ENCODE data around the gene FIGLA. TPM values are rescaled to one million over a fixed set of nuclear protein-coding genes. Genes with fewer than 3 reads are reported as not detected.

FIGLA gene
- total and polyA plus RNA-seq, 2 donors (not counting 1 experiment from before 2014, with no cell fraction given), result not detected

GRCh38 chr2:70738159-70738558, 52.3 kb downstream of the FIGLA start:
- Mint-ChIP-seq H3K9me3 (ENCODE audit: insufficient read depth) (peaks cover 3% of the 10 kb centered on the region), H3K4me1 (peaks cover 27% of the 10 kb centered on the region), H3K4me3 (no peak overlapping the region), H3K27ac (no peak overlapping the region), H3K27me3 (peaks cover 7% of the 10 kb centered on the region)
- Histone ChIP-seq H3K9ac (ENCODE audit: low read length) (no peak overlapping the region), H3K79me2 (ENCODE audit: control insufficient read depth, insufficient read depth, low read length) (peaks cover 56% of the 10 kb centered on the region), H2AFZ (ENCODE audit: insufficient read depth, low read depth, low read length, poor library complexity, severe bottlenecking) (no peak overlapping the region), H3K36me3 (replicated peaks in 1 of 2; ENCODE audit: control extremely low read depth in 1 of 2, control insufficient read depth in 1 of 2, extremely low read depth in 1 of 2, insufficient read depth in 2 of 2, low read length in 1 of 2) (peaks cover 0 to 4% of the 10 kb centered on the region in 2 experiments), H4K20me1 (ENCODE audit: control insufficient read depth, insufficient read depth, low read length, poor library complexity, severe bottlenecking) (peaks cover 33% of the 10 kb centered on the region), H3K4me2 (replicated peaks; ENCODE audit: low read depth, low read length, poor library complexity, severe bottlenecking) (no peak overlapping the region), H3K27ac (ENCODE audit: low read length in 2 of 2) (no peak overlapping the region), H3K4me1 (ENCODE audit: control insufficient read depth in 2 of 2, insufficient read depth in 2 of 2, low read length in 2 of 2) (peaks cover 13 to 15% of the 10 kb centered on the region in 2 donors), H3K9me3 (ENCODE audit: control extremely low read depth in 1 of 3, control insufficient read depth in 2 of 3, insufficient read depth in 1 of 3, low read length in 2 of 3) (peaks cover 0 to 4% (median 4%) of the 10 kb centered on the region in 3 donors), H3K4me3 (ENCODE audit: control extremely low read depth in 1 of 5, extremely low read depth in 1 of 5, insufficient read depth in 1 of 5, low read depth in 2 of 5, low read length in 4 of 5) (no peak overlapping the region), H3K27me3 (replicated peaks in 1 of 4; ENCODE audit: control extremely low read depth in 1 of 4, control insufficient read depth in 3 of 4, insufficient read depth in 4 of 4, low read length in 3 of 4) (no peaks in the 10 kb centered on the region)
- ChIA-PET CTCF (no interaction called here), POLR2A (no interaction called here)
- DNase-seq (no peak), ATAC-seq (ENCODE audit: low read depth) (no peak)
- intact Hi-C loops (cut with micrococcal nuclease), result no loop called here
- WGBS (ENCODE audit: insufficient coverage), result no CpG with 5 or more reads among the region's 2 CpGs
- TF ChIP-seq, protein P1, sequence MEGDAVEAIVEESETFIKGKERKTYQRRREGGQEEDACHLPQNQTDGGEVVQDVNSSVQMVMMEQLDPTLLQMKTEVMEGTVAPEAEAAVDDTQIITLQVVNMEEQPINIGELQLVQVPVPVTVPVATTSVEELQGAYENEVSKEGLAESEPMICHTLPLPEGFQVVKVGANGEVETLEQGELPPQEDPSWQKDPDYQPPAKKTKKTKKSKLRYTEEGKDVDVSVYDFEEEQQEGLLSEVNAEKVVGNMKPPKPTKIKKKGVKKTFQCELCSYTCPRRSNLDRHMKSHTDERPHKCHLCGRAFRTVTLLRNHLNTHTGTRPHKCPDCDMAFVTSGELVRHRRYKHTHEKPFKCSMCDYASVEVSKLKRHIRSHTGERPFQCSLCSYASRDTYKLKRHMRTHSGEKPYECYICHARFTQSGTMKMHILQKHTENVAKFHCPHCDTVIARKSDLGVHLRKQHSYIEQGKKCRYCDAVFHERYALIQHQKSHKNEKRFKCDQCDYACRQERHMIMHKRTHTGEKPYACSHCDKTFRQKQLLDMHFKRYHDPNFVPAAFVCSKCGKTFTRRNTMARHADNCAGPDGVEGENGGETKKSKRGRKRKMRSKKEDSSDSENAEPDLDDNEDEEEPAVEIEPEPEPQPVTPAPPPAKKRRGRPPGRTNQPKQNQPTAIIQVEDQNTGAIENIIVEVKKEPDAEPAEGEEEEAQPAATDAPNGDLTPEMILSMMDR (IDR thresholded peaks at IDR 0.05), result no peak
- no peak for TF ChIP-seq EZH2 (IDR thresholded peaks at IDR 0.05; ENCODE audit: borderline replicate concordance, insufficient read depth, low read depth, low read length, poor library complexity, severe bottlenecking)

DNA sequence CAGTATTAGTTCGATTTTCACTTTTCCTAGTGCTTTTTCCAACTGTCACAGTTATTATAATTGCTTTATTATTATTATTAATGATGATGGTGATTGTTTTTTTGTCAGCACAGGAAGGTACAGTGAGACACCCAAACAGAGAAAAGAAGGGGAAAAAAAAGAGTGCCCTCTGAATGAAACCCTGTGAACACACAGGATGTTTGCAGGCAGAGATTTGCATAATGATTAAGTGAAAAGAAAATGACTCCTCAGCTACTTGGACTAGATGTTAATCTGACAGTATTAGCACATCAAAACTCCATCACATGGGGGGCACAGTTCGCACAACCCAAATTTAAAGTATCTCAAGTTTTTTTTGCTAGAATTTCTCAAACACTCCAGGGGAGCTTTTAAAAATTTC, 55.4 kb downstream of the FIGLA start:
- Histone ChIP-seq H3K4me3 (ENCODE audit: control extremely low read depth in 1 of 5, extremely low read depth in 1 of 5, insufficient read depth in 1 of 5, low read depth in 2 of 5, low read length in 4 of 5) (no peak overlapping the region), H3K4me2 (replicated peaks; ENCODE audit: low read depth, low read length, poor library complexity, severe bottlenecking) (peak overlapping the region; percentile 23), H3K27me3 (replicated peaks in 1 of 4; ENCODE audit: control extremely low read depth in 1 of 4, control insufficient read depth in 3 of 4, insufficient read depth in 4 of 4, low read length in 3 of 4) (no peaks in the 10 kb centered on the region), H3K4me1 (ENCODE audit: control insufficient read depth in 2 of 2, insufficient read depth in 2 of 2, low read length in 2 of 2) (peaks cover 13 to 15% of the 10 kb centered on the region in 2 donors), H4K20me1 (ENCODE audit: control insufficient read depth, insufficient read depth, low read length, poor library complexity, severe bottlenecking) (peaks cover 52% of the 10 kb centered on the region), H3K9me3 (ENCODE audit: control extremely low read depth in 1 of 3, control insufficient read depth in 2 of 3, insufficient read depth in 1 of 3, low read length in 2 of 3) (peaks cover 0 to 4% (median 0%) of the 10 kb centered on the region in 3 donors), H3K36me3 (replicated peaks in 1 of 2; ENCODE audit: control extremely low read depth in 1 of 2, control insufficient read depth in 1 of 2, extremely low read depth in 1 of 2, insufficient read depth in 2 of 2, low read length in 1 of 2) (no peaks in the 10 kb centered on the region), H2AFZ (ENCODE audit: insufficient read depth, low read depth, low read length, poor library complexity, severe bottlenecking) (no peak overlapping the region), H3K27ac (ENCODE audit: low read length in 2 of 2) (no peak overlapping the region), H3K9ac (ENCODE audit: low read length) (no peak overlapping the region), H3K79me2 (ENCODE audit: control insufficient read depth, insufficient read depth, low read length) (peaks cover 62% of the 10 kb centered on the region)
- DNase-seq, result no peak
- Mint-ChIP-seq H3K27me3 (peaks cover 7% of the 10 kb centered on the region), H3K4me1 (peaks cover 35% of the 10 kb centered on the region), H3K9me3 (ENCODE audit: insufficient read depth) (peaks cover 3% of the 10 kb centered on the region), H3K27ac (no peak overlapping the region), H3K4me3 (no peak overlapping the region)
- ATAC-seq (ENCODE audit: low read depth), result no peak
- TF ChIP-seq, protein P1 (IDR thresholded peaks at IDR 0.05), result no peak
- TF ChIP-seq EZH2 (IDR thresholded peaks at IDR 0.05; ENCODE audit: borderline replicate concordance, insufficient read depth, low read depth, low read length, poor library complexity, severe bottlenecking), result no peak
- CTCF ChIA-PET, result no interaction called here
- WGBS (ENCODE audit: insufficient coverage), result 100% methylated on average over 1 of the region's 2 CpGs
- intact Hi-C loops (cut with micrococcal nuclease), result no loop called here
- POLR2A ChIA-PET, result no interaction called here

All from B cell (primary cell).